H1 (cell line): Measurements from ENCODE around the gene SLC27A2. TPM values are rescaled to one million over a fixed set of nuclear protein-coding genes. Genes with fewer than 3 reads are reported as not detected.

ENCODE experiments used
- CTCF ChIA-PET: fragments of 300-600 bp; sonication (Branson Sonifier 250); formaldehyde crosslinking; loops from one replicate; lab custom pipeline; 2021; ENCODE audit not compliant: partially characterized antibody; lab: Charles Lee
- POLR2A ChIA-PET: fragments of 300-600 bp; sonication (Branson Sonifier 250); formaldehyde crosslinking; loops from one replicate; lab custom pipeline; 2021; ENCODE audit warnings: inconsistent platforms; ENCODE audit not compliant: partially characterized antibody; lab: Charles Lee
- DNase-seq, 2 experiments: peaks; one replicate each; pipeline versions ENCODE4 v3.0.0 to v3.0.0-alpha.2; 2010 to 2022; ENCODE audit warnings: low spot score in 2 of 2, low read depth in 1 of 2, mixed read lengths in 1 of 2
- FAIRE-seq: peaks from 2 replicates; lab custom pipeline; 2011; peaks lifted over from hg19 to GRCh38; lab: Jason Lieb, UNC
- H2AFZ ChIP-seq: 2 replicates; pipeline ENCODE4 v1.8.1; 2012; ENCODE audit warnings: low read length, inconsistent platforms
- H2AK5ac ChIP-seq: 2 replicates; pipeline ENCODE4 v1.6.1; 2013; ENCODE audit warnings: low read depth, low read length
- H2BK120ac ChIP-seq: replicated peaks from 2 replicates; pipeline ENCODE3; 2013; ENCODE audit warnings: low read depth, low read length, inconsistent platforms
- H2BK12ac ChIP-seq: 2 replicates; pipeline ENCODE4 v1.6.1; 2013; ENCODE audit warnings: low read depth, low read length
- H2BK15ac ChIP-seq: 2 replicates; pipeline ENCODE4 v1.6.1; 2013; ENCODE audit warnings: low read length
- H2BK20ac ChIP-seq: 2 replicates; pipeline ENCODE4 v1.6.1; 2013; ENCODE audit warnings: low read length
- H2BK5ac ChIP-seq: 2 replicates; pipeline ENCODE4 v1.6.1; 2013; ENCODE audit warnings: low read depth, low read length
- H3K14ac ChIP-seq: 2 replicates; pipeline ENCODE4 v1.6.1; 2013; ENCODE audit warnings: inconsistent platforms; ENCODE audit not compliant: insufficient read length
- H3K18ac ChIP-seq: 2 replicates; pipeline ENCODE4 v1.6.1; 2013; ENCODE audit warnings: low read length; ENCODE audit errors: extremely low read depth
- H3K23ac ChIP-seq: 2 replicates; pipeline ENCODE4 v1.6.1; 2013; ENCODE audit warnings: inconsistent platforms; ENCODE audit not compliant: insufficient read length
- H3K23me2 ChIP-seq: 2 replicates; pipeline ENCODE4 v1.6.1; 2013; ENCODE audit warnings: low read depth, low read length
- H3K27ac ChIP-seq: 2 replicates; pipeline ENCODE4 v1.6.1; 2011; ENCODE audit warnings: low read depth, low read length, inconsistent platforms
- H3K27me3 ChIP-seq, 4 experiments: replicated peaks in 1 of 4; 1 replicate in 1 of 4; 2 replicates in 3 of 4; pipeline versions ENCODE4 v1.6.1 to v1.8.1; 2011 to 2013; ENCODE audit warnings: low read length in 3 of 4, mild to moderate bottlenecking in 3 of 4, inconsistent platforms in 2 of 4, mixed read lengths in 2 of 4, moderate library complexity in 1 of 4; ENCODE audit not compliant: control insufficient read depth in 3 of 4, insufficient read depth in 3 of 4; ENCODE audit errors: extremely low read depth in 1 of 4
- H3K36me3 ChIP-seq, 4 experiments: 2 replicates each; pipeline versions ENCODE4 v1.6.1 to v1.8.1; 2011 to 2013; ENCODE audit warnings: mild to moderate bottlenecking in 4 of 4, low read length in 3 of 4, moderate library complexity in 2 of 4, control low read depth in 1 of 4, inconsistent platforms in 1 of 4; ENCODE audit not compliant: insufficient read depth in 4 of 4, control insufficient read depth in 2 of 4
- H3K4ac ChIP-seq: replicated peaks from 2 replicates; pipeline ENCODE3; 2013; ENCODE audit warnings: low read length, low read depth, mixed read lengths, inconsistent platforms; ENCODE audit not compliant: insufficient read length
- H3K4me1 ChIP-seq, 4 experiments: replicated peaks in 1 of 4; 1 replicate in 1 of 4; 2 replicates in 3 of 4; pipeline versions ENCODE4 v1.6.1 to v1.8.1; 2011 to 2013; ENCODE audit warnings: low read length in 3 of 4, inconsistent platforms in 2 of 4, mixed read lengths in 1 of 4; ENCODE audit not compliant: insufficient read depth in 4 of 4, control insufficient read depth in 3 of 4
- H3K4me2 ChIP-seq, 2 experiments: 2 replicates each; pipeline versions ENCODE4 v1.6.1 to v1.8.1; 2011 to 2013; ENCODE audit warnings: low read depth in 2 of 2, low read length in 2 of 2, control low read depth in 1 of 2, inconsistent platforms in 1 of 2, mild to moderate bottlenecking in 1 of 2; ENCODE audit not compliant: insufficient read depth in 1 of 2
- H3K4me3 ChIP-seq, 4 experiments: fragments of 200-600, 300-600 bp in 1 of 4; sonication (generic), shearing (Covaris generic), sonication (Bioruptor Twin) in 1 of 4; 2 replicates each; pipeline versions ENCODE4 v1.5.1 to v1.8.1; 2011 to 2016; ENCODE audit warnings: low read length in 4 of 4, low read depth in 3 of 4, control low read depth in 2 of 4, inconsistent platforms in 2 of 4, mild to moderate bottlenecking in 2 of 4, mixed read lengths in 1 of 4, moderate library complexity in 1 of 4; ENCODE audit not compliant: insufficient read depth in 2 of 4; ENCODE audit errors: extremely low read depth in 1 of 4
- H3K56ac ChIP-seq: replicated peaks from 2 replicates; pipeline ENCODE3; 2013; ENCODE audit warnings: low read depth, mild to moderate bottlenecking, mixed read lengths, low read length, inconsistent platforms; ENCODE audit not compliant: insufficient read length
- H3K79me1 ChIP-seq: 2 replicates; pipeline ENCODE4 v1.6.1; 2013; ENCODE audit warnings: low read depth, low read length, control low read depth
- H3K79me2 ChIP-seq, 2 experiments: 2 replicates each; pipeline versions ENCODE4 v1.6.1 to v1.8.1; 2012 to 2013; ENCODE audit warnings: low read length in 2 of 2, mild to moderate bottlenecking in 2 of 2, inconsistent platforms in 1 of 2; ENCODE audit not compliant: insufficient read depth in 2 of 2, control insufficient read depth in 1 of 2
- H3K9ac ChIP-seq, 4 experiments: replicated peaks in 1 of 4; 1 replicate in 1 of 4; 2 replicates in 3 of 4; pipeline versions ENCODE4 v1.6.1 to v1.8.1; 2011 to 2013; ENCODE audit warnings: low read depth in 3 of 4, low read length in 3 of 4, control low read depth in 2 of 4, mild to moderate bottlenecking in 2 of 4, moderate library complexity in 2 of 4, inconsistent platforms in 1 of 4; ENCODE audit errors: extremely low read depth in 1 of 4
- H3K9me3 ChIP-seq, 2 experiments: 2 replicates each; pipeline versions ENCODE4 v1.6.1 to v1.8.1; 2012 to 2013; ENCODE audit warnings: mild to moderate bottlenecking in 2 of 2, moderate library complexity in 2 of 2, control low read depth in 1 of 2, inconsistent platforms in 1 of 2, low read depth in 1 of 2, low read length in 1 of 2, mixed read lengths in 1 of 2; ENCODE audit not compliant: insufficient read depth in 2 of 2
- H4K20me1 ChIP-seq, 2 experiments: replicated peaks in 1 of 2; 2 replicates each; pipeline versions ENCODE3 to v1.8.1; 2011 to 2013; ENCODE audit warnings: inconsistent platforms in 2 of 2, low read length in 2 of 2, mild to moderate bottlenecking in 1 of 2; ENCODE audit not compliant: insufficient read depth in 2 of 2, control insufficient read depth in 1 of 2
- H4K5ac ChIP-seq: 2 replicates; pipeline ENCODE4 v1.6.1; 2013; ENCODE audit warnings: low read length, low read depth, mixed read lengths, inconsistent platforms; ENCODE audit not compliant: insufficient read length
- H4K8ac ChIP-seq: 2 replicates; pipeline ENCODE4 v1.8.0; 2013; ENCODE audit warnings: mild to moderate bottlenecking, moderate library complexity, low read length, inconsistent platforms; ENCODE audit not compliant: insufficient read depth; ENCODE audit errors: extremely low read depth
- H4K91ac ChIP-seq: replicated peaks from 2 replicates; pipeline ENCODE3; 2013; ENCODE audit warnings: low read length, mixed read lengths, inconsistent platforms; ENCODE audit not compliant: insufficient read length
- HDAC2 ChIP-seq, 2 experiments: fragments of 300-600 bp in 1 of 2; sonication (generic) in 1 of 2; IDR thresholded peaks; 2 replicates each; pipeline ENCODE4 v1.6.1; 2011 to 2012; ENCODE audit warnings: low read depth in 2 of 2, low read length in 2 of 2, mild to moderate bottlenecking in 2 of 2, moderate library complexity in 2 of 2, borderline replicate concordance in 1 of 2, inconsistent platforms in 1 of 2
- JUND ChIP-seq: IDR thresholded peaks from 2 replicates; pipeline ENCODE4 v1.6.1; 2011; ENCODE audit warnings: mild to moderate bottlenecking, improper control_type of control experiment, low read length
- PHF8 ChIP-seq: fragments of 200-600 bp; sonication (generic); conservative IDR thresholded peaks from 2 replicates; pipeline ENCODE4 v1.7.1; 2012; ENCODE audit warnings: low read depth, mild to moderate bottlenecking, inconsistent platforms, low read length, moderate library complexity
- POLR2AphosphoS5 ChIP-seq: IDR thresholded peaks from 2 replicates; pipeline ENCODE4 v1.6.1; 2011; ENCODE audit warnings: low read depth, low read length
- SP2 ChIP-seq: IDR thresholded peaks from 2 replicates; pipeline ENCODE4 v1.6.1; 2012; ENCODE audit warnings: mild to moderate bottlenecking, low read length, inconsistent platforms
- WGBS, 2 experiments: shearing (Covaris generic) in 1 of 2; methylation state at CpG; one replicate each; pipeline versions ENCODE4 v1.1.6 to v1.1.7; 2013 to 2015; ENCODE audit warnings: low lambda C conversion rate in 2 of 2, mixed read lengths in 2 of 2, inconsistent platforms in 1 of 2, low coverage in 1 of 2, missing lambda C conversion rate in 1 of 2; ENCODE audit not compliant: insufficient replicate concordance in 2 of 2, insufficient coverage in 1 of 2, insufficient read length in 1 of 2; ENCODE audit errors: extremely low coverage in 1 of 2, missing lambda C conversion rate in 1 of 2; 5-methylcytosine and 5-hydroxymethylcytosine counted together
- polyA plus RNA-seq, 7 experiments: library from polyadenylated mRNA; depleted of rRNA in 3 of 7; stranded (reverse) in 5 of 7; unstranded in 2 of 7; fragments of >200 nt in 5 of 7; fragments of 200-250 nt in 2 of 7; gene quantifications; 1 replicate in 5 of 7; 2 replicates in 1 of 7; 4 replicates in 1 of 7; pipeline versions ENCODE4 v1.2.1 to v1.2.3, GENCODE V29; 2011 to 2013; ENCODE audit warnings: missing spikeins in 2 of 7, mixed read lengths in 2 of 7
- total RNA-seq: library from RNA; stranded (reverse); fragmentation: NEBNext Ultra II Directional; extraction: Animal tissue kit (Norgen Biotek cat#: 25700); gene quantifications from 2 replicates; pipeline ENCODE4 v1.2.1, GENCODE V29; 2021

SLC27A2 gene
- total and polyA plus RNA-seq, 2 of the 8 experiments (the other 6 are each of a cell fraction or from before 2014, with no cell fraction given), result 5.6 to 5.8 TPM

- H2AFZ ChIP-seq, result no peak overlapping the region
- TF ChIP-seq JUND (no peak), PHF8 (no peak), POLR2AphosphoS5 (no peak), SP2 (no peak), HDAC2 (IDR thresholded peaks at IDR 0.05; ENCODE audit: borderline replicate concordance in 1 of 2, low read depth in 2 of 2, low read length in 2 of 2) (no peak)
Observed at GRCh38 chr15:50168783-50169411, 13.1 kb upstream of the SLC27A2 start.

More at GRCh38 chr15:50168783-50169411, 13.1 kb upstream of the SLC27A2 start:
- no peaks in the 10 kb centered on the region for H4K20me1 ChIP-seq
- no peak overlapping the region for H3K4ac ChIP-seq
- no peak overlapping the region for H3K4me3 ChIP-seq
- no peak overlapping the region for H2BK120ac ChIP-seq
- peaks cover 0 to 9% of the 10 kb centered on the region in 2 experiments; a peak in 1 of 4 replicates for H3K9me3 ChIP-seq
- H3K27ac ChIP-seq, result no peak overlapping the region
- no peak overlapping the region for H3K14ac ChIP-seq
- no peaks in the 10 kb centered on the region for H3K79me2 ChIP-seq
- no peak overlapping the region for H2BK20ac ChIP-seq
- H3K23ac ChIP-seq, result no peak overlapping the region
- WGBS, 2 experiments, result 91% methylated on average over 10 of the region's 10 CpGs; no CpG with 5 or more reads in 1 of the 2 experiments
- H2BK5ac ChIP-seq, result no peak overlapping the region
- no peak overlapping the region for H3K4me2 ChIP-seq
- DNase-seq (no peak), FAIRE-seq (no peak)
- no peak overlapping the region for H4K8ac ChIP-seq
- no peaks in the 10 kb centered on the region for H3K27me3 ChIP-seq
- no peak overlapping the region for H2BK15ac ChIP-seq
- H3K4me1 ChIP-seq, result no peaks in the 10 kb centered on the region
- no peak overlapping the region for H3K18ac ChIP-seq
- ChIA-PET CTCF (interaction anchor here (0.6 to 2.0 kb wide), 3 partner anchors 12 to 48 kb away, joined by 3 to 7 read pairs (median 3); no protein-coding TSS in a partner anchor), POLR2A (interaction anchor here (1.8 kb wide), 1 partner anchor 13 kb away, joined by 5 read pairs; the partner anchor contains the start of gene SLC27A2)
- H3K79me1 ChIP-seq, result no peaks in the 10 kb centered on the region
- H4K5ac ChIP-seq, result no peak overlapping the region
- H3K23me2 ChIP-seq, result no peaks in the 10 kb centered on the region
- H2AK5ac ChIP-seq, result no peak overlapping the region
- no peak overlapping the region for H4K91ac ChIP-seq
- H3K9ac ChIP-seq, result no peak overlapping the region
- H3K56ac ChIP-seq, result no peak overlapping the region
- no peak overlapping the region for H2BK12ac ChIP-seq
- no peaks in the 10 kb centered on the region for H3K36me3 ChIP-seq
